Breast epithelium (tissue), 4 donors: ENCODE data around the gene MSX2. TPM values are rescaled to one million over a fixed set of nuclear protein-coding genes. Genes with fewer than 3 reads are reported as not detected.

Experiments used
- DNase-seq, 2 donors: peaks; one replicate each; pipeline ENCODE4 v3.0.0-alpha.2; 2019; ENCODE audit warnings: low spot score in 2 of 2
- H3K27ac ChIP-seq, 2 donors: fragments of 200-600 bp; sonication (generic) in 1 of 2; one replicate each; pipeline ENCODE4 v1.5.1; 2016 to 2019; ENCODE audit warnings: mild to moderate bottlenecking in 1 of 2
- H3K27me3 ChIP-seq, 2 donors: fragments of 200-600 bp; sonication (generic) in 1 of 2; one replicate each; pipeline versions ENCODE4 v1.5.1 to v1.6.0; 2017 to 2019; ENCODE audit warnings: control low read depth in 1 of 2, mild to moderate bottlenecking in 1 of 2
- H3K36me3 ChIP-seq: fragments of 200-600 bp; one replicate; pipeline ENCODE4 v1.5.1; 2019
- H3K4me1 ChIP-seq, 2 donors: fragments of 200-600 bp; sonication (generic); one replicate each; pipeline ENCODE4 v1.5.1; 2016 to 2019; ENCODE audit warnings: control low read depth in 1 of 2
- H3K4me3 ChIP-seq, 3 donors: fragments of 200-600 bp; sonication (generic); 1 replicate in 2 of 3; 2 replicates in 1 of 3; pipeline ENCODE4 v1.5.1; 2016 to 2019; ENCODE audit warnings: mild to moderate bottlenecking in 3 of 3, moderate library complexity in 2 of 3
- H3K9me3 ChIP-seq, 2 donors: fragments of 200-600 bp; sonication (generic) in 1 of 2; one replicate each; pipeline ENCODE4 v1.5.1; 2016 to 2019; ENCODE audit warnings: control low read depth in 1 of 2
- CTCF ChIP-seq, 3 donors: fragments of 450-650 bp; IDR thresholded peaks; one replicate each; pipeline ENCODE4 v1.5.1; 2016 to 2017; ENCODE audit warnings: antibody characterized with exemption in 3 of 3, mild to moderate bottlenecking in 3 of 3, moderate library complexity in 3 of 3
- POLR2A ChIP-seq: fragments of 450-650 bp; IDR thresholded peaks from one replicate; pipeline ENCODE4 v1.6.1; 2016; ENCODE audit warnings: antibody characterized with exemption, mild to moderate bottlenecking, moderate library complexity
- POLR2AphosphoS5 ChIP-seq, 3 donors: sonication (generic); formaldehyde crosslinking; IDR thresholded peaks; one replicate each; pipeline ENCODE4 v1.6.1; 2017; ENCODE audit warnings: antibody characterized with exemption in 3 of 3
- intact Hi-C: fragments of 100-400 bp; cut with DNase I; formaldehyde crosslinking; loops from one replicate; pipeline ENCODE4 v1.15.1; 2023; ENCODE audit warnings: low total_unique reads
- total RNA-seq, 3 donors: library from RNA; depleted of rRNA; stranded (reverse); fragments of >200 nt; gene quantifications; one replicate each; pipeline ENCODE4 v1.1.0, GENCODE V29; 2016

Gene MSX2
- total RNA-seq, 3 donors from 2014 or later: 1.6 to 12.7 (median 11.5) TPM

GRCh38 chr5:174707671-174708070, 16.7 kb upstream of the MSX2 start:
- intact Hi-C loops: no loop called here
- H3K4me3 ChIP-seq: no peak overlapping the region
- no peaks in the 10 kb centered on the region for H3K9me3 ChIP-seq
- H3K4me1 ChIP-seq: no peaks in the 10 kb centered on the region
- no peak overlapping the region for H3K27ac ChIP-seq
- peaks cover 0 to 13% of the 10 kb centered on the region in 2 donors for H3K27me3 ChIP-seq
- H3K36me3 ChIP-seq: no peaks in the 10 kb centered on the region
- DNase-seq: no peak
- no peak for TF ChIP-seq POLR2AphosphoS5 (IDR thresholded peaks at IDR 0.05)
- no peak for TF ChIP-seq CTCF (IDR thresholded peaks at IDR 0.05)
- no peak for TF ChIP-seq POLR2A

- peaks cover 0 to 13% of the 10 kb centered on the region in 2 donors for H3K27me3 ChIP-seq
- no peaks in the 10 kb centered on the region for H3K36me3 ChIP-seq
- no peak for TF ChIP-seq POLR2AphosphoS5 (IDR thresholded peaks at IDR 0.05)
- no peak for TF ChIP-seq CTCF (IDR thresholded peaks at IDR 0.05)
- TF ChIP-seq POLR2A: no peak
- no peaks in the 10 kb centered on the region for H3K9me3 ChIP-seq
- H3K4me1 ChIP-seq: no peaks in the 10 kb centered on the region
- H3K27ac ChIP-seq: no peak overlapping the region
- H3K4me3 ChIP-seq: no peak overlapping the region
- intact Hi-C loops: no loop called here
- DNase-seq: no peak
Measured at GRCh38 chr5:174708476-174709207, 15.7 kb upstream of the MSX2 start.

GRCh38 chr5:174714751-174715150, 9.6 kb upstream of the MSX2 start:
- TF ChIP-seq POLR2AphosphoS5 (IDR thresholded peaks at IDR 0.05) (no peak), POLR2A (no peak), CTCF (IDR thresholded peaks at IDR 0.05) (no peak)
- intact Hi-C loops: no loop called here
- Histone ChIP-seq H3K27me3 (peaks cover 0 to 21% of the 10 kb centered on the region in 2 donors), H3K9me3 (no peaks in the 10 kb centered on the region), H3K4me3 (no peak overlapping the region), H3K4me1 (no peaks in the 10 kb centered on the region), H3K27ac (no peak overlapping the region), H3K36me3 (no peaks in the 10 kb centered on the region)
- DNase-seq: no peak

- H3K27me3 ChIP-seq: peaks cover 0 to 30% of the 10 kb centered on the region in 2 donors
- H3K9me3 ChIP-seq: no peaks in the 10 kb centered on the region
- intact Hi-C loops: no loop called here
- no peak overlapping the region for H3K4me3 ChIP-seq
- TF ChIP-seq CTCF (IDR thresholded peaks at IDR 0.05) (no peak), POLR2AphosphoS5 (IDR thresholded peaks at IDR 0.05) (no peak), POLR2A (no peak)
- no peaks in the 10 kb centered on the region for H3K36me3 ChIP-seq
- no peak overlapping the region for H3K27ac ChIP-seq
- no peaks in the 10 kb centered on the region for H3K4me1 ChIP-seq
- no peak for DNase-seq
Measured at GRCh38 chr5:174715804-174716203, 8.6 kb upstream of the MSX2 start.

- peaks cover 0 to 47% of the 10 kb centered on the region in 2 donors for H3K27me3 ChIP-seq
- intact Hi-C loops: no loop called here
- DNase-seq: no peak
Measured at GRCh38 chr5:174717826-174718455, 6.4 kb upstream of the MSX2 start.

More at GRCh38 chr5:174717826-174718455, 6.4 kb upstream of the MSX2 start:
- no peak overlapping the region for H3K4me3 ChIP-seq
- no peak for TF ChIP-seq POLR2A
- no peak for TF ChIP-seq POLR2AphosphoS5 (IDR thresholded peaks at IDR 0.05)
- no peak for TF ChIP-seq CTCF (IDR thresholded peaks at IDR 0.05)
- no peak overlapping the region for H3K27ac ChIP-seq
- no peaks in the 10 kb centered on the region for H3K9me3 ChIP-seq
- no peaks in the 10 kb centered on the region for H3K4me1 ChIP-seq
- no peaks in the 10 kb centered on the region for H3K36me3 ChIP-seq
